Measurements from ENCODE around the gene ASPSCR1. TPM values are rescaled to one million over a fixed set of nuclear protein-coding genes. Genes with fewer than 3 reads are reported as not detected.
A peak's percentile ranks its signal among the peaks of the same experiment; 100 is the strongest.

ASPSCR1 gene
- total and polyA plus RNA-seq, 2 of the 13 experiments (the other 11 are each of a cell fraction or from before 2014, with no cell fraction given), result 274 to 314 TPM

GRCh38 chr17:82019690-82020571 is 42.5 kb downstream of the ASPSCR1 start (continued):
- 0 out of 2 replicates have a peak, but pooled peaks have one; percentile 6 for TF ChIP-seq ZNF704 (CRISPR knock-in tag; IDR thresholded peaks at IDR 0.05; ENCODE audit: borderline replicate concordance)
- TF ChIP-seq KLF6 (CRISPR knock-in tag; IDR thresholded peaks at IDR 0.05), result 0 out of 2 replicates have a peak, but pooled peaks have one; percentile 6
- TF ChIP-seq ZNF335 (CRISPR knock-in tag; IDR thresholded peaks at IDR 0.05), result 0 out of 2 replicates have a peak, but pooled peaks have one; percentile 48
- TF ChIP-seq MXD1 (CRISPR knock-in tag; IDR thresholded peaks at IDR 0.05), result peak; percentile 68; the same call in 1 of the 2 replicates
- TF ChIP-seq ZNF768 (CRISPR knock-in tag; IDR thresholded peaks at IDR 0.05), result 0 out of 2 replicates have a peak, but pooled peaks have one; percentile 20
- TF ChIP-seq NFKB2 (CRISPR knock-in tag; IDR thresholded peaks at IDR 0.05; ENCODE audit: borderline replicate concordance), result peak; percentile 60
- peak; percentile 30 for TF ChIP-seq YY1 (IDR thresholded peaks at IDR 0.05; ENCODE audit: insufficient read depth, insufficient replicate concordance, low read depth, low read length)
- no peak for TF ChIP-seq SCMH1 (CRISPR knock-in tag; IDR thresholded peaks at IDR 0.05; ENCODE audit: borderline replicate concordance)
- TF ChIP-seq ZNF687 (CRISPR knock-in tag; IDR thresholded peaks at IDR 0.05), result peak; percentile 79
- 0 out of 2 replicates have a peak, but pooled peaks have one; percentile 27 for TF ChIP-seq PAXIP1 (CRISPR knock-in tag; conservative IDR thresholded peaks at IDR 0.05)
- peak; percentile 49; the same call in 1 of the 2 replicates for TF ChIP-seq MEF2D (CRISPR knock-in tag; IDR thresholded peaks at IDR 0.05)
- TF ChIP-seq ZBTB7B (CRISPR knock-in tag; IDR thresholded peaks at IDR 0.05), result peak; percentile 74; the same call in 1 of the 2 replicates
- 0 out of 2 replicates have a peak, but pooled peaks have one; percentile 10 for TF ChIP-seq ZNF546 (CRISPR knock-in tag; conservative IDR thresholded peaks at IDR 0.05)
- TF ChIP-seq ZNF503 (CRISPR knock-in tag; IDR thresholded peaks at IDR 0.05), result no peak
- peak; percentile 75; the same call in 1 of the 2 replicates for TF ChIP-seq ZSCAN31 (CRISPR knock-in tag; IDR thresholded peaks at IDR 0.05; ENCODE audit: low read depth)
- TF ChIP-seq PITX1 (CRISPR knock-in tag; IDR thresholded peaks at IDR 0.05), result peak; percentile 71; the same call in 1 of the 2 replicates
